K562 (cell line): Measurements from ENCODE around the gene COL4A1. TPM values are rescaled to one million over a fixed set of nuclear protein-coding genes. Genes with fewer than 3 reads are reported as not detected.

Experiments used
- ATAC-seq: fragments of 200-7000 bp; cut with Tn5 transposase; 3 replicates; pipeline ENCODE4 v1.9.1; 2020; ENCODE audit warnings: moderate library complexity
- BruUV-seq: library from RNA; stranded (reverse); fragments of 400-500 nt; replicated peaks from 2 replicates; lab custom pipeline; 2021; lab: Mats Ljungman, UMichigan
- CTCF ChIA-PET: fragments of 300-600 bp; formaldehyde crosslinking; extraction: SDS; loops from one replicate; lab custom pipeline; 2021; ENCODE audit warnings: low intra/inter-chr PET ratio; lab: Yijun Ruan, JAX
- POLR2A ChIA-PET: fragments of 300-600, 350-650 bp; sonication (Branson Sonifier 250); formaldehyde crosslinking; extraction: SDS; loops from one replicate; lab custom pipeline; 2021; ENCODE audit warnings: antibody characterized with exemption, inconsistent platforms; lab: Yijun Ruan, JAX
- DNase-seq, 4 experiments: peaks; one replicate each; pipeline versions ENCODE4 v3.0.0 to v3.0.0-alpha.2; 2011 to 2018; ENCODE audit warnings: low spot score in 3 of 4, mixed read lengths in 3 of 4; ENCODE audit errors: extremely low read depth in 1 of 4
- FAIRE-seq: peaks from 2 replicates; lab custom pipeline; 2011; peaks lifted over from hg19 to GRCh38; lab: Jason Lieb, UNC
- H2AFZ ChIP-seq: 2 replicates; pipeline ENCODE4 v1.6.0; 2011; ENCODE audit warnings: low read depth, low read length, control low read depth, inconsistent platforms
- H3K27ac ChIP-seq: fragments of 200-600 bp; 3 replicates; pipeline ENCODE4 v1.8.0; 2011; ENCODE audit warnings: low read depth, mild to moderate bottlenecking, control low read depth, inconsistent platforms, low read length, moderate library complexity, mixed read lengths; ENCODE audit errors: extremely low read depth
- H3K27me3 ChIP-seq, 2 experiments: fragments of 300-600 bp in 1 of 2; 2 replicates in 1 of 2; 3 replicates in 1 of 2; pipeline versions ENCODE4 v1.6.0 to v1.8.0; 2011; ENCODE audit warnings: inconsistent platforms in 2 of 2, low read length in 2 of 2, mild to moderate bottlenecking in 1 of 2, mixed read lengths in 1 of 2, moderate library complexity in 1 of 2; ENCODE audit not compliant: control insufficient read depth in 2 of 2, insufficient read depth in 2 of 2
- H3K36me3 ChIP-seq: fragments of 300-600 bp; 3 replicates; pipeline ENCODE4 v1.8.0; 2011; ENCODE audit warnings: mild to moderate bottlenecking, low read length, inconsistent platforms; ENCODE audit not compliant: control insufficient read depth, insufficient read depth
- H3K4me1 ChIP-seq, 2 experiments: fragments of 200-600 bp in 1 of 2; replicated peaks in 1 of 2; 2 replicates in 1 of 2; 3 replicates in 1 of 2; pipeline versions ENCODE4 v1.5.1 to v1.8.0; 2011; ENCODE audit warnings: inconsistent platforms in 2 of 2, low read length in 2 of 2, mild to moderate bottlenecking in 1 of 2, mixed read lengths in 1 of 2, moderate library complexity in 1 of 2; ENCODE audit not compliant: control insufficient read depth in 2 of 2, insufficient read depth in 2 of 2
- H3K4me2 ChIP-seq: 2 replicates; pipeline ENCODE4 v1.6.1; 2011; ENCODE audit warnings: low read length, control low read depth, inconsistent platforms, mixed read lengths; ENCODE audit not compliant: insufficient read depth
- H3K4me3 ChIP-seq: fragments of 200-600 bp; sonication (generic), shearing (Covaris generic); 2 replicates; pipeline ENCODE4 v1.5.1; 2016; ENCODE audit warnings: control low read depth, inconsistent platforms
- H3K79me2 ChIP-seq: fragments of 200-600 bp; 3 replicates; pipeline ENCODE4 v1.8.0; 2011; ENCODE audit warnings: low read length, inconsistent platforms; ENCODE audit not compliant: control insufficient read depth, insufficient read depth
- H3K9ac ChIP-seq, 2 experiments: 2 replicates each; pipeline versions ENCODE4 v1.6.0 to v1.6.1; 2011; ENCODE audit warnings: low read depth in 2 of 2, low read length in 2 of 2, control low read depth in 1 of 2, inconsistent platforms in 1 of 2, mild to moderate bottlenecking in 1 of 2, mixed read lengths in 1 of 2; ENCODE audit not compliant: insufficient read depth in 1 of 2
- H3K9me1 ChIP-seq: one replicate; pipeline ENCODE4 v1.6.0; 2011; ENCODE audit warnings: inconsistent platforms, mild to moderate bottlenecking, low read length, moderate library complexity; ENCODE audit not compliant: control insufficient read depth, insufficient read depth
- H3K9me3 ChIP-seq: replicated peaks from 2 replicates; pipeline ENCODE4 v1.5.1; 2011; ENCODE audit warnings: low read depth, low read length, inconsistent platforms; ENCODE audit not compliant: control insufficient read depth, insufficient read depth
- H4K20me1 ChIP-seq: replicated peaks from 2 replicates; pipeline ENCODE4 v1.6.1; 2011; ENCODE audit warnings: low read length, inconsistent platforms, mixed read lengths; ENCODE audit not compliant: control insufficient read depth, insufficient read depth
- CSDE1 ChIP-seq, 2 experiments: fragments of 450-650 bp; IDR thresholded peaks; 2 replicates each; pipeline ENCODE4 v1.6.1; 2016; ENCODE audit warnings: mild to moderate bottlenecking in 1 of 2
- KLF13 ChIP-seq: fragments of 450-650 bp; IDR thresholded peaks from 2 replicates; pipeline ENCODE4 v1.6.1; 2016; ENCODE audit warnings: missing genetic modification characterization, low read depth, mild to moderate bottlenecking, missing compliant biosample characterization, moderate library complexity, borderline replicate concordance
- MCM2 ChIP-seq: fragments of 450-650 bp; IDR thresholded peaks from 2 replicates; pipeline ENCODE4 v1.6.1; 2017; ENCODE audit warnings: low read depth, mild to moderate bottlenecking
- MED1 ChIP-seq: sonication (generic); formaldehyde crosslinking; IDR thresholded peaks from 2 replicates; pipeline ENCODE4 v1.8.1; 2023; ENCODE audit warnings: missing genetic modification reagents, borderline replicate concordance
- PHF8 ChIP-seq: fragments of 200-600 bp; sonication (generic); IDR thresholded peaks from 2 replicates; pipeline ENCODE4 v1.6.1; 2012; ENCODE audit warnings: mixed run types, mild to moderate bottlenecking, inconsistent platforms, low read length, moderate library complexity, borderline replicate concordance
- SP1 ChIP-seq: sonication (generic); formaldehyde crosslinking; IDR thresholded peaks from 2 replicates; pipeline ENCODE4 v1.8.1; 2022; ENCODE audit warnings: mild to moderate bottlenecking, missing genetic modification reagents
- STAG1 ChIP-seq: sonication (generic); formaldehyde crosslinking; IDR thresholded peaks from 2 replicates; pipeline ENCODE4 v1.5.0; 2020; ENCODE audit warnings: missing genetic modification reagents, borderline replicate concordance
- TGIF2 ChIP-seq: sonication (generic); formaldehyde crosslinking; IDR thresholded peaks from 2 replicates; pipeline ENCODE4 v1.8.1; 2022; ENCODE audit warnings: mild to moderate bottlenecking, missing genetic modification reagents, moderate library complexity
- THRAP3 ChIP-seq: fragments of 450-650 bp; IDR thresholded peaks from 2 replicates; pipeline ENCODE4 v1.6.1; 2016; ENCODE audit warnings: mild to moderate bottlenecking, inconsistent platforms, borderline replicate concordance
- ZNF282 ChIP-seq: sonication (generic); formaldehyde crosslinking; IDR thresholded peaks from 2 replicates; pipeline ENCODE4 v1.8.1; 2023; ENCODE audit warnings: missing genetic modification reagents
- whole genome bisulfite sequencing: fragments of 100-300 bp; shearing (Covaris generic); methylation state at CpG from one replicate; pipeline ENCODE4 v1.1.6; 2016; ENCODE audit warnings: low coverage, mixed read lengths; ENCODE audit not compliant: insufficient coverage; ENCODE audit errors: missing lambda C conversion rate; 5-methylcytosine and 5-hydroxymethylcytosine counted together
- in situ Hi-C: fragments of 300-500 bp; cut with MboI; formaldehyde crosslinking; loops from 4 replicates; pipeline ENCODE4 v1.15.0; 2018; ENCODE audit warnings: inconsistent platforms, mixed read lengths
- intact Hi-C: fragments of 100-400 bp; cut with micrococcal nuclease; formaldehyde crosslinking; loops from 2 replicates; pipeline ENCODE4 v1.14.2; 2022
- polyA plus RNA-seq, 8 experiments: library from polyadenylated mRNA; depleted of rRNA in 4 of 8; stranded (reverse) in 5 of 8; unstranded in 3 of 8; fragments of >200 nt; fragmentation: Nextera tagmentation in 2 of 8; fragmentation: Illumina TruSeq in 1 of 8; extraction: Ambion mirVana in 2 of 8; extraction: Trizol in 1 of 8; gene quantifications; 2 replicates each; pipeline versions ENCODE4 v1.2.1 to v1.2.3, GENCODE V29; 2011 to 2014; ENCODE audit warnings: inconsistent platforms in 1 of 8, missing spikeins in 1 of 8
- total RNA-seq, 7 experiments: library from RNA; depleted of rRNA in 6 of 7; stranded (reverse); fragments of >200 nt in 6 of 7; fragmentation: Illumina TruSeq in 2 of 7; extraction: Trizol in 2 of 7; gene quantifications; 2 replicates each; pipeline versions ENCODE4 v1.2.1 to v1.2.3, GENCODE V29; 2011 to 2021; ENCODE audit warnings: low replicate concordance in 1 of 7

COL4A1 gene
- total and polyA plus RNA-seq, 9 of the 15 experiments (the other 6 are each of a cell fraction or from before 2014, with no cell fraction given) = 0.35 TPM; not detected in 8

- peaks cover 3 to 18% of the 10 kb centered on the region in 2 experiments; a peak in 4 of 5 replicates for H3K27me3 ChIP-seq
- POLR2A ChIA-PET = no interaction called here
- no peaks in the 10 kb centered on the region for H3K9me1 ChIP-seq
- no peak overlapping the region for H2AFZ ChIP-seq
- no peak for FAIRE-seq
- ATAC-seq = no peak
- DNase-seq = no peak
- no peak overlapping the region for H3K27ac ChIP-seq
- in situ Hi-C loops = no loop called here
- 0% methylated on average over 6 of the region's 6 CpGs for WGBS
- H3K4me2 ChIP-seq = no peak overlapping the region
- H3K4me3 ChIP-seq = no peak overlapping the region
- no peaks in the 10 kb centered on the region for H3K4me1 ChIP-seq
- intact Hi-C loops = no loop called here
- CTCF ChIA-PET = no interaction called here
- no TSS peak for BruUV-seq
- no peaks in the 10 kb centered on the region for H3K36me3 ChIP-seq
- H4K20me1 ChIP-seq = no peaks in the 10 kb centered on the region
- no peak for TF ChIP-seq PHF8
- TF ChIP-seq ZNF282 (CRISPR knock-in tag) = no peak
- TF ChIP-seq KLF13 (tag) = no peak
- TF ChIP-seq SP1 (CRISPR knock-in tag) = no peak
- TF ChIP-seq MCM2 = no peak
- TF ChIP-seq STAG1 = no peak
- no peak for TF ChIP-seq CSDE1 (IDR thresholded peaks at IDR 0.05)
- TF ChIP-seq TGIF2 (CRISPR knock-in tag) = no peak
- TF ChIP-seq THRAP3 = no peak
- no peak for TF ChIP-seq MED1 (CRISPR knock-in tag)
- TF ChIP-seq, all 486 proteins: peak for 0
- no peaks in the 10 kb centered on the region for H3K79me2 ChIP-seq
- H3K9me3 ChIP-seq = no peaks in the 10 kb centered on the region
- H3K9ac ChIP-seq = no peak overlapping the region
Observed at GRCh38 chr13:110272651-110273050, 34.3 kb downstream of the COL4A1 start.
